MCF 10A (cell line): ENCODE data around the gene ERCC8. TPM values are rescaled to one million over a fixed set of nuclear protein-coding genes. Genes with fewer than 3 reads are reported as not detected.
A peak's percentile ranks its signal among the peaks of the same experiment; 100 is the strongest.

Experiments
- BruUV-seq: library from RNA; stranded (reverse); fragments of 400-500 nt; replicated peaks from 2 replicates; lab custom pipeline; 2021; lab: Mats Ljungman, UMichigan
- CTCF ChIA-PET: fragments of 300-600 bp; sonication (Branson Sonifier 250); formaldehyde crosslinking; extraction: SDS; loops from one replicate; lab custom pipeline; 2021; ENCODE audit warnings: antibody characterized with exemption, inconsistent platforms; lab: Yijun Ruan, JAX
- POLR2A ChIA-PET: fragments of 300-600, 350-650 bp; sonication (Branson Sonifier 250); formaldehyde crosslinking; extraction: SDS; loops from one replicate; lab custom pipeline; 2020; ENCODE audit warnings: antibody characterized with exemption, inconsistent platforms; lab: Yijun Ruan, JAX
- DNase-seq: peaks from one replicate; pipeline ENCODE4 v3.0.0-alpha.2; 2018; ENCODE audit not compliant: unreplicated experiment
- H3K27ac Mint-ChIP-seq: one replicate; pipeline ENCODE4 v1.8.0; 2022; ENCODE audit warnings: mild to moderate bottlenecking, low read depth, mixed read lengths; ENCODE audit not compliant: unreplicated experiment
- H3K27me3 Mint-ChIP-seq: one replicate; pipeline ENCODE4 v1.8.0; 2022; ENCODE audit warnings: mixed read lengths; ENCODE audit not compliant: insufficient read depth, unreplicated experiment
- H3K36me3 Mint-ChIP-seq: one replicate; pipeline ENCODE4 v1.8.0; 2022; ENCODE audit warnings: mild to moderate bottlenecking, moderate library complexity, mixed read lengths; ENCODE audit not compliant: insufficient read depth, unreplicated experiment
- H3K4me1 Mint-ChIP-seq: one replicate; pipeline ENCODE4 v1.8.0; 2022; ENCODE audit warnings: mixed read lengths; ENCODE audit not compliant: insufficient read depth, unreplicated experiment
- H3K4me3 Mint-ChIP-seq: one replicate; pipeline ENCODE4 v1.8.0; 2022; ENCODE audit warnings: mild to moderate bottlenecking, moderate library complexity, mixed read lengths; ENCODE audit not compliant: unreplicated experiment
- H3K9me3 Mint-ChIP-seq: one replicate; pipeline ENCODE4 v1.8.0; 2022; ENCODE audit warnings: mixed read lengths; ENCODE audit not compliant: unreplicated experiment
- intact Hi-C: fragments of 100-400 bp; cut with micrococcal nuclease; formaldehyde crosslinking; loops from 2 replicates; pipeline ENCODE4 v1.14.1; 2022
- total RNA-seq: library from RNA; stranded (reverse); gene quantifications from 2 replicates; pipeline ENCODE4 v1.2.3, GENCODE V29; 2022
- TF ChIP-seq, protein P1 (sequence below): fragments of 200-600 bp; IDR thresholded peaks from one replicate; pipeline ENCODE4 v1.8.0; 2022; ENCODE audit warnings: antibody characterized with exemption, mild to moderate bottlenecking; ENCODE audit not compliant: unreplicated experiment

ERCC8 gene
- total RNA-seq, 1 experiment from 2014 or later: 17.2 TPM

DNA sequence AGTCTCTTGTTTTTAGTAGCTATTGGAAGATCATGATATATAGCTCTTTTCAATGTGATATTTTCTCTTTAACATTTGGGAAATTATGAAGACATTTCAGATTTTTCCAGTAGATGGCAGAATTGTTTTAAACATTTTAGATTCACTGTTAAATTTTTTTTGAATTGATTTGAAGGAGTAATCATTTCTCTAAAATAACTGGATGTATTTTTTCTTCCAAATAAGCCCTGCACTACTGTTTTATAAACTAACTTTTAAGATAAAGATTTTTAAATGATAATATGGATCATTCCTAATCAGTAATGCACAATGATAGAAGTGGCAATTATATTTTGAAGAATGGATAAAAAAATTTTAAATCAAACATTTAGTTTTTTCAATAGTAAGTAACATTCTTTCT is 14.3 kb upstream of the ERCC8 start:
- intact Hi-C loops: loop anchor here (2.0 kb wide), 1 partner anchor 976 kb away; no protein-coding TSS in a partner anchor
- Mint-ChIP-seq H3K4me3 (no peak overlapping the region), H3K36me3 (no peaks in the 10 kb centered on the region), H3K4me1 (no peaks in the 10 kb centered on the region), H3K9me3 (peaks cover 8% of the 10 kb centered on the region), H3K27me3 (no peaks in the 10 kb centered on the region), H3K27ac (no peak overlapping the region)
- POLR2A ChIA-PET: interaction anchor here (0.7 to 3.6 kb wide), 8 partner anchors 14 to 975 kb away, joined by 3 to 24 read pairs (median 4); partner anchors contain the start of genes ERCC8, NDUFAF2, SMIM15 and ZSWIM6
- DNase-seq: peak; percentile 24
- CTCF ChIA-PET: interaction anchor here (0.7 to 2.6 kb wide), 9 partner anchors 13 to 974 kb away, joined by 3 to 9 read pairs (median 4); no protein-coding TSS in a partner anchor
- TF ChIP-seq, protein P1, sequence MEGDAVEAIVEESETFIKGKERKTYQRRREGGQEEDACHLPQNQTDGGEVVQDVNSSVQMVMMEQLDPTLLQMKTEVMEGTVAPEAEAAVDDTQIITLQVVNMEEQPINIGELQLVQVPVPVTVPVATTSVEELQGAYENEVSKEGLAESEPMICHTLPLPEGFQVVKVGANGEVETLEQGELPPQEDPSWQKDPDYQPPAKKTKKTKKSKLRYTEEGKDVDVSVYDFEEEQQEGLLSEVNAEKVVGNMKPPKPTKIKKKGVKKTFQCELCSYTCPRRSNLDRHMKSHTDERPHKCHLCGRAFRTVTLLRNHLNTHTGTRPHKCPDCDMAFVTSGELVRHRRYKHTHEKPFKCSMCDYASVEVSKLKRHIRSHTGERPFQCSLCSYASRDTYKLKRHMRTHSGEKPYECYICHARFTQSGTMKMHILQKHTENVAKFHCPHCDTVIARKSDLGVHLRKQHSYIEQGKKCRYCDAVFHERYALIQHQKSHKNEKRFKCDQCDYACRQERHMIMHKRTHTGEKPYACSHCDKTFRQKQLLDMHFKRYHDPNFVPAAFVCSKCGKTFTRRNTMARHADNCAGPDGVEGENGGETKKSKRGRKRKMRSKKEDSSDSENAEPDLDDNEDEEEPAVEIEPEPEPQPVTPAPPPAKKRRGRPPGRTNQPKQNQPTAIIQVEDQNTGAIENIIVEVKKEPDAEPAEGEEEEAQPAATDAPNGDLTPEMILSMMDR: peak; percentile 34
- BruUV-seq: no TSS peak

DNA sequence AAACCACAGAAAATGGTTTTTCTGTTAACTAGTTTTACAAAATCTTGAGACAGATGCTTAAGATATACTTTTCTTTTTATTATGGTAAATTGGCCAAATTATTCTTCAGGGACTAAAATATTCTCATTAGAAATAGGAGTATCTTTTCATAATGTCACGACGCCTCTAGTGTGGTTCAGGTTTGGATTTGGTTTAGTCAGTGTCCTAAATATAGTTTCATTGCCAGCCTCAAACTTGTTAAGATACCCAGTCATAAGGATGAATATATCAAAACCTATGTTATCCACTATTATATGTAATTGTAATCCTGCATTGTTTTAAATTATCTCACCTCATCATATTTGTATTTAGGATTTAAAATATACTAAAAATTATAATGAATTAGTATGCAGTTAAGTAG is 13.8 kb upstream of the ERCC8 start:
- ChIA-PET POLR2A (interaction anchor here (0.7 to 3.6 kb wide), 7 partner anchors 13 to 976 kb away, joined by 3 to 24 read pairs (median 5); partner anchors contain the start of genes ERCC8, NDUFAF2, SMIM15 and ZSWIM6), CTCF (interaction anchor here (0.7 to 2.6 kb wide), 9 partner anchors 95 to 975 kb away, joined by 3 to 9 read pairs (median 4); no protein-coding TSS in a partner anchor)
- peaks cover 8% of the 10 kb centered on the region for H3K9me3 Mint-ChIP-seq
- H3K4me1 Mint-ChIP-seq: no peaks in the 10 kb centered on the region
- H3K4me3 Mint-ChIP-seq: no peak overlapping the region
- no TSS peak for BruUV-seq
- intact Hi-C loops: loop anchor here (2.0 kb wide), 1 partner anchor 976 kb away; no protein-coding TSS in a partner anchor
- TF ChIP-seq, protein P1: no peak
- DNase-seq: no peak
- H3K27ac Mint-ChIP-seq: no peak overlapping the region
- H3K27me3 Mint-ChIP-seq: no peaks in the 10 kb centered on the region
- no peaks in the 10 kb centered on the region for H3K36me3 Mint-ChIP-seq

DNA sequence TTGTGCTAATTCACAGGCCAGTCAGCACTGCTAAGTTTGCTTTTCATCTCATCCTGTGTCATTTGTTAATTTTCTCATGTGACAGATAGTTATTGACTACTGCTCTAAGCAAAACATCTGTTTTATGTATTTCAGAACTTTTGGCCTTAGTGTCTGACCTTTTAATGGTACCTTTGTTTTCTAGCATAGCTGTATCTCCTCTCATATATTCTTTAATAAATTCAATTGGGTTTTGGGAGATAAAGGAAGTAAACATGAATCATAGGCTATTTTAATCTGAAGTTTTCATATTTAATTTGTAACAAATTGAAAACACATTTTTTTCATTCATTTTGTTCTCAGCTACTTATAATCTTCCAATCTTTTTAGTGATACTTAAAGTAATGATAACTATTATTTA is 13.2 kb upstream of the ERCC8 start:
- Mint-ChIP-seq H3K9me3 (peaks cover 8% of the 10 kb centered on the region), H3K4me1 (no peaks in the 10 kb centered on the region), H3K4me3 (no peak overlapping the region), H3K36me3 (no peaks in the 10 kb centered on the region), H3K27me3 (no peaks in the 10 kb centered on the region), H3K27ac (no peak overlapping the region)
- no peak for DNase-seq
- CTCF ChIA-PET: interaction anchor here (0.6 to 2.6 kb wide), 10 partner anchors 96 to 973 kb away, joined by 3 to 9 read pairs (median 3); no protein-coding TSS in a partner anchor
- intact Hi-C loops: loop anchor here (2.0 kb wide), 1 partner anchor 977 kb away; no protein-coding TSS in a partner anchor
- TF ChIP-seq, protein P1: no peak
- BruUV-seq: no TSS peak
- POLR2A ChIA-PET: interaction anchor here (1.9 to 3.6 kb wide), 3 partner anchors 12 to 373 kb away, joined by 5 to 24 read pairs (median 23); partner anchors contain the start of genes ERCC8, NDUFAF2, SMIM15 and ZSWIM6

DNA sequence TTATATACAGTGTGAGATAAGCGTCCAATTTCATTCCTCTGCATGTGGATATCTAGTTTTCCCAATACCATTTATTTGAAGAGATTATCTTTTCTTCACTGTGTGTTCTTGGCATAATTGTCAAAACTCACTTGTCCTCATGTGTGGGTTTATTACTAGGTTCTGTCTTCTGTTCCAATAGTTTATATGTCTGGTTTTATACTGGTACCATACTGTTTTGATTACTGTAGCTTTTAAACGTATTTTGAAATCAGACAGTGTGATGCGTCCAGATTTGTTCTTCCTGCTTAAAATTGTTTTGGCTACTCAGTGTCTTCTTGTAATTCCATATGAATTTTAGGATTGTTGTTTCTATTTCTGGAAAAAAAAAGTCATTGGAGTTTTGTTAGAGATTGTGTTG is 10.4 kb upstream of the ERCC8 start:
- Mint-ChIP-seq H3K27ac (no peak overlapping the region), H3K27me3 (no peaks in the 10 kb centered on the region), H3K9me3 (peaks cover 8% of the 10 kb centered on the region), H3K4me1 (no peaks in the 10 kb centered on the region), H3K36me3 (no peaks in the 10 kb centered on the region), H3K4me3 (no peak overlapping the region)
- DNase-seq: no peak
- BruUV-seq: no TSS peak
- POLR2A ChIA-PET: interaction anchor here (2.5 kb wide), 1 partner anchor 11 kb away, joined by 11 read pairs; the partner anchor contains the start of genes ERCC8 and NDUFAF2
- CTCF ChIA-PET: no interaction called here
- TF ChIP-seq, protein P1: no peak
- intact Hi-C loops: no loop called here
